ENCODE results near the gene P2RX2. TPM values are rescaled to one million over a fixed set of nuclear protein-coding genes. Genes with fewer than 3 reads are reported as not detected.
A peak's percentile ranks its signal among the peaks of the same experiment; 100 is the strongest.

P2RX2 gene
- total RNA-seq, 1 donor from 2014 or later, result not detected

DNA sequence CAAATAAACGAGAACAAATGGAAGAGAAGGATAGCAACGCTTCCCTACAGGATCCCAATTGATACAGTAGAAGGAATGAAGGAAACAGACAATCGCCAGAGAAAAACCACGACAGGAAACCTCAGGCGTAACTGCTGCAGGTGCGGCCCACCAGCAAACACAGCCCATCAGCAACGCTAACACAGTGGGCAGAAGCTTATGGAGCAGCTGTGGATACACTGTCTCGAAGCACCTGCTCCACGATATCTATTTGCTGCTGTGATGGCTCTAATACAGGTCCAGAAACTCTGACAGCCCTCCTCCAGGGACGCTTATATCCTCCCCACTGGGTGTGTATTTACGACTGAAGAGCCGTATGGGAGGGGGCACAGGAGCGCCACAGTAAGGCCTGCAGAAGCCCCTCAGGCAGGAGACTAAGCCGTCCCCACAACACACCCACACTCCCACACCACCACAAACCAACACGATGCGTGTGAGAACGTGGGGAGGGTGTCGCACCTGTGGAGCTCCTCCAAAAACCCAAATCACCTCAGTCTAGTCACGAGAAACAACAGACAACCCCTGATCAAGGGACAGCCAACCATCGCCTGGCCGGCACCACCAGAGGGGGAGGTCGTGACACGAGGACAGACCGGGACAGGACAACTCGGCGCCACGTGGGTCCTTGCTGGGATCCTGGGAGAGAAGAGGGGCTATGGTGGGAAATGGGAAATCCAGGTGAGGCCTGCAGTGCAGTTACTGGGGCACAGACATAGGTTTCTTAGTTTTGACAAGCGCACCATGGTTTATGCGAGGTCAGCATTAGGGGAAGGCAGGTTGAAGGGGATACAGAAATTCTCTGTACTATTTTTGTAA, 44.6 kb downstream of the P2RX2 start:
- peaks cover 5 to 81% of the 10 kb centered on the region in 2 donors for H3K36me3 ChIP-seq
- H3K4me3 ChIP-seq, result no peak overlapping the region

DNA sequence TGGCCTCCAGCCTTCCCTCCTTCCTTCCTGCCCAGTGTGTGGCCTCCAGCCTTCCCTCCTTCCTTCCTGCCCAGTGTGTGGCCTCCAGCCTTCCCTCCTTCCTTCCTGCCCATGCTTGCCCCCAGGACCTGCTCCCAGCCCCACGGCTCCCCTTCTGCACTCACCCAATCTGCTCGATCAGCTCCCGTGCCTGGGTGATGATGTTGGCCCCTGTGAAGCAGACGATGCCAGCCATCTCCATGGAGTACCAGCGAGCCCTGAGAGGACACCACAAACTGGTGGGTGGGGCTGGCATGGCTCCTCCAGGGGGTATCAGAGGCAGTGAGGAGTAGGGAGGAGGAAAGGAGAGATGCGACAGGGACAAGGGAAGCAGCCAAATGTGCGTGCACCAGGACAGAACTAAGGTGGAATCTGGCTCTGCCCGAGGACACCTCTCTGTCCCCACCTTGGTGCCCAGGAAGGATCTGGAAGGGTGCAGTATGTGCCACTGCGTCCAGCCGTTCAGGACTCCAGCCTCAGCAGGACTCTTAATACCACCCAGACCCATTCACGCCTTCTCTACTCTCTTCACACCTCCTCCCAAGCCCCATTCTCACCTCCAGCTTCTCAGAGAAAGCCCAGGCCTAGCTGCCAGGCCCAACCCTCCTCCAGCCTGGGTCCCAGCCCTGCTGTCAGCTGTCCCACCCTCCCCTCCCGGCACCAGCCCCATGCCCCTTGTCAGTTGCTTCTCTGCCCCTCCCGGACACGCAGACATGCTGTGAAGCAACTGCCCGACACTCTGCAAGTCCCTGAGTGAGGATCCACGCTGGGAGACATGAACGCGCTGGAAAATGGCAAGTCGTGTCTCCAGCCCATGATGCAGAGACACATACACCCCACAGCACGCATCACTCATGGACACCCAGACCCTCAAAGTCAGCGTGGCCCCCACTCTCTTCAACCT, 45.9 kb downstream of the P2RX2 start:
- intact Hi-C loops (cut with DNase I), result no loop called here
- H3K9me3 ChIP-seq, result no peaks in the 10 kb centered on the region
- peak in 1 of 2 donors; percentile 90 for DNase-seq (ENCODE audit: extremely low spot score in 2 of 2)
- H3K27me3 ChIP-seq, result no peaks in the 10 kb centered on the region
- H3K27ac ChIP-seq, result no peak overlapping the region
- no peaks in the 10 kb centered on the region for H3K4me1 ChIP-seq
- H3K4me3 ChIP-seq, result no peak overlapping the region
- H3K36me3 ChIP-seq, result peaks cover 5 to 81% of the 10 kb centered on the region in 2 donors
- TF ChIP-seq POLR2A (IDR thresholded peaks at IDR 0.05) (no peak), POLR2AphosphoS5 (IDR thresholded peaks at IDR 0.05; ENCODE audit: insufficient read depth in 1 of 2, low read depth in 1 of 2) (no peak)
- TF ChIP-seq, protein P1, sequence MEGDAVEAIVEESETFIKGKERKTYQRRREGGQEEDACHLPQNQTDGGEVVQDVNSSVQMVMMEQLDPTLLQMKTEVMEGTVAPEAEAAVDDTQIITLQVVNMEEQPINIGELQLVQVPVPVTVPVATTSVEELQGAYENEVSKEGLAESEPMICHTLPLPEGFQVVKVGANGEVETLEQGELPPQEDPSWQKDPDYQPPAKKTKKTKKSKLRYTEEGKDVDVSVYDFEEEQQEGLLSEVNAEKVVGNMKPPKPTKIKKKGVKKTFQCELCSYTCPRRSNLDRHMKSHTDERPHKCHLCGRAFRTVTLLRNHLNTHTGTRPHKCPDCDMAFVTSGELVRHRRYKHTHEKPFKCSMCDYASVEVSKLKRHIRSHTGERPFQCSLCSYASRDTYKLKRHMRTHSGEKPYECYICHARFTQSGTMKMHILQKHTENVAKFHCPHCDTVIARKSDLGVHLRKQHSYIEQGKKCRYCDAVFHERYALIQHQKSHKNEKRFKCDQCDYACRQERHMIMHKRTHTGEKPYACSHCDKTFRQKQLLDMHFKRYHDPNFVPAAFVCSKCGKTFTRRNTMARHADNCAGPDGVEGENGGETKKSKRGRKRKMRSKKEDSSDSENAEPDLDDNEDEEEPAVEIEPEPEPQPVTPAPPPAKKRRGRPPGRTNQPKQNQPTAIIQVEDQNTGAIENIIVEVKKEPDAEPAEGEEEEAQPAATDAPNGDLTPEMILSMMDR (IDR thresholded peaks at IDR 0.05), result no peak

More for the DNA sequence above, 44.6 kb downstream of the P2RX2 start:
- H3K9me3 ChIP-seq, result no peaks in the 10 kb centered on the region
- DNase-seq (ENCODE audit: extremely low spot score in 2 of 2), result peak in 1 of 2 donors; percentile 70
- intact Hi-C loops (cut with DNase I), result no loop called here
- H3K27ac ChIP-seq, result no peak overlapping the region
- H3K27me3 ChIP-seq, result no peaks in the 10 kb centered on the region
- no peaks in the 10 kb centered on the region for H3K4me1 ChIP-seq
- TF ChIP-seq POLR2A (IDR thresholded peaks at IDR 0.05), result no peak
- no peak for TF ChIP-seq POLR2AphosphoS5 (IDR thresholded peaks at IDR 0.05; ENCODE audit: insufficient read depth in 1 of 2, low read depth in 1 of 2)
- TF ChIP-seq, protein P1 (IDR thresholded peaks at IDR 0.05), result no peak

DNA sequence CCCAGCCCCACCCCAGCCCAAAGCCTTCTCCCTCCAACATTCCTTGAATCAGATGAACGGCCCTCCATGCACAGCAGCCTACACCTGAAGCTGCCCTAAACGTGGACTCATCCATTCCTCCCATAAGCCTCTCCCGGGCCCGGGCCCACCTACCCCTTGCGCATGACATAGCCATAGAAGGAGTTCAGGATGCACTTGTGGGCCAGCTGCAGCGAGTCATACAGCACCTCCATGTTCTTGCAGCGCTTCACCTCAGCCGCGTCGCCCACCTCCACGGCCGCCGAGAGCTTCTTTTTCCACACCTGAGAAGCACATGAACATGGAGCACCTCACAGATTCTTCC, 46.5 kb downstream of the P2RX2 start:
- intact Hi-C loops (cut with DNase I), result no loop called here

DNA sequence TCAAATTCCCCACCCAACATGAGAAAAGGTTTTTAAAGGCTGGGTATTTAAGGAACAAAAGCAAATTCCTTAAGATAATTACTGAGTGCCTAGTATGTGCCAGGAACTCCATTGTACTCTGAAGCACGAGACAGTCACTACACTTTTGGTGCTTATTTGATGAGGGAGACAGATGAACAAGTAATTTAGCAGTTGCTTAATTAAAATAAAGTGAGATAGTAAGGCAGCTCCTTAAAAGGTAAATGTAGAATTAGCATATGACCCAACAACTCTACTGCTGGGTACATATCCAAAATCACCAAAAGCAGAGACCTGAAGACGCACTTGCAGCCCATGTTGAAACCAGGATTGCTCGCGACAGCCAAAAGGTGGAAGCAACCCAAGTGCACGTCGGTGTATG, 47.2 kb downstream of the P2RX2 start:
- Histone ChIP-seq H3K4me3 (no peak overlapping the region), H3K27ac (no peak overlapping the region), H3K36me3 (peaks cover 5 to 75% of the 10 kb centered on the region in 2 donors), H3K9me3 (no peaks in the 10 kb centered on the region), H3K4me1 (no peaks in the 10 kb centered on the region), H3K27me3 (no peaks in the 10 kb centered on the region)
- no peak for TF ChIP-seq POLR2AphosphoS5 (IDR thresholded peaks at IDR 0.05; ENCODE audit: insufficient read depth in 1 of 2, low read depth in 1 of 2)
- no peak for TF ChIP-seq POLR2A (IDR thresholded peaks at IDR 0.05)
- TF ChIP-seq, protein P1 (IDR thresholded peaks at IDR 0.05), result no peak
- DNase-seq (ENCODE audit: extremely low spot score in 2 of 2), result no peak
- intact Hi-C loops (cut with DNase I), result no loop called here

More for the DNA sequence above, 46.5 kb downstream of the P2RX2 start:
- Histone ChIP-seq H3K36me3 (peaks cover 5 to 76% of the 10 kb centered on the region in 2 donors), H3K9me3 (no peaks in the 10 kb centered on the region), H3K27ac (no peak overlapping the region), H3K4me3 (no peak overlapping the region), H3K27me3 (no peaks in the 10 kb centered on the region), H3K4me1 (no peaks in the 10 kb centered on the region)
- no peak for TF ChIP-seq POLR2A (IDR thresholded peaks at IDR 0.05)
- TF ChIP-seq POLR2AphosphoS5 (IDR thresholded peaks at IDR 0.05; ENCODE audit: insufficient read depth in 1 of 2, low read depth in 1 of 2), result no peak
- TF ChIP-seq, protein P1 (IDR thresholded peaks at IDR 0.05), result no peak
- DNase-seq (ENCODE audit: extremely low spot score in 2 of 2), result no peak
